ENCODE measurements around the gene UBE2C. TPM values are rescaled to one million over a fixed set of nuclear protein-coding genes. Genes with fewer than 3 reads are reported as not detected.
A peak's percentile ranks its signal among the peaks of the same experiment; 100 is the strongest.

UBE2C gene
- total and polyA plus RNA-seq, 2 of the 8 experiments (the other 6 are each of a cell fraction or from before 2014, with no cell fraction given) = 243 to 326 TPM

GRCh38 chr20:45814314-45814713 is 1.9 kb downstream of the UBE2C start:
- H4K5ac ChIP-seq (ENCODE audit: insufficient read length, low read depth, low read length) = no peak overlapping the region
- no peak overlapping the region for H2AK5ac ChIP-seq (ENCODE audit: low read depth, low read length)
- H3K23me2 ChIP-seq (ENCODE audit: low read depth, low read length) = peaks cover 9% of the 10 kb centered on the region; the same call in 1 of the 2 replicates
- H3K23ac ChIP-seq (ENCODE audit: insufficient read length) = no peak overlapping the region
- 0 out of 2 replicates have a peak overlapping the region, but pooled peaks have one; percentile 7 for H3K27ac ChIP-seq (ENCODE audit: low read depth, low read length)
- no peak overlapping the region; the same call in 1 of the 2 replicates for H2BK5ac ChIP-seq (ENCODE audit: low read depth, low read length)
- H3K4me3 ChIP-seq (ENCODE audit: extremely low read depth in 1 of 4, insufficient read depth in 2 of 4, low read depth in 3 of 4, low read length in 4 of 4) = no peak overlapping the region
- ChIA-PET CTCF (ENCODE audit: partially characterized antibody) (interaction anchor here (1.0 to 2.3 kb wide), 7 partner anchors 11 to 209 kb away, joined by 3 to 13 read pairs (median 3); no protein-coding TSS in a partner anchor), POLR2A (ENCODE audit: partially characterized antibody) (interaction anchor here (0.6 to 10.4 kb wide), 9 partner anchors 11 to 551 kb away, joined by 3 to 96 read pairs (median 6); partner anchors contain the start of genes ACOT8, NEURL2, SNX21 and TNNC2)
- no peak overlapping the region; a peak in 1 of 7 replicates for H3K9ac ChIP-seq (replicated peaks in 1 of 4; ENCODE audit: extremely low read depth in 1 of 4, low read depth in 3 of 4, low read length in 3 of 4)
- WGBS, 2 experiments (ENCODE audit: extremely low coverage in 1 of 2, insufficient coverage in 1 of 2, insufficient read length in 1 of 2, insufficient replicate concordance in 2 of 2, low coverage in 1 of 2, low lambda C conversion rate in 2 of 2, missing lambda C conversion rate in 1 of 2) = 84% methylated on average over 3 of the region's 3 CpGs; no CpG with 5 or more reads in 1 of the 2 experiments
- no peak overlapping the region for H2BK120ac ChIP-seq (replicated peaks; ENCODE audit: low read depth, low read length)
- H3K14ac ChIP-seq (ENCODE audit: insufficient read length) = no peak overlapping the region
- H4K8ac ChIP-seq (ENCODE audit: extremely low read depth, insufficient read depth, low read length) = no peak overlapping the region
- peaks cover 16 to 53% (median 34%) of the 10 kb centered on the region in 4 experiments for H3K36me3 ChIP-seq (ENCODE audit: control insufficient read depth in 2 of 4, insufficient read depth in 4 of 4, low read length in 3 of 4)
- no peak overlapping the region for H2BK15ac ChIP-seq (ENCODE audit: low read length)
- FAIRE-seq = no peak
- H2BK20ac ChIP-seq (ENCODE audit: low read length) = no peak overlapping the region
- H3K56ac ChIP-seq (replicated peaks; ENCODE audit: insufficient read length, low read depth, low read length) = no peak overlapping the region
- H3K4me2 ChIP-seq (ENCODE audit: insufficient read depth in 1 of 2, low read depth in 2 of 2, low read length in 2 of 2) = peak overlapping the region; percentile 15 to 80; a peak in 1 of 4 replicates
- TF ChIP-seq KDM5A (IDR thresholded peaks at IDR 0.05; ENCODE audit: low read length) = no peak
- no peak for TF ChIP-seq TEAD4 (IDR thresholded peaks at IDR 0.05; ENCODE audit: low read depth, low read length)
- no peak for TF ChIP-seq EGR1 (IDR thresholded peaks at IDR 0.05; ENCODE audit: borderline replicate concordance, low read depth, low read length)
- no peak overlapping the region for H4K91ac ChIP-seq (replicated peaks; ENCODE audit: insufficient read length, low read length)
- H3K18ac ChIP-seq (ENCODE audit: extremely low read depth, low read length) = no peak overlapping the region
- no peak for DNase-seq (ENCODE audit: low read depth in 1 of 2, low spot score in 2 of 2)
- peaks cover 5% of the 10 kb centered on the region for H3K79me1 ChIP-seq (ENCODE audit: low read depth, low read length)
- no peak overlapping the region for H2AFZ ChIP-seq (ENCODE audit: low read length)
- peaks cover 7 to 20% of the 10 kb centered on the region in 2 experiments for H3K79me2 ChIP-seq (ENCODE audit: control insufficient read depth in 1 of 2, insufficient read depth in 2 of 2, low read length in 2 of 2)
- no peaks in the 10 kb centered on the region for H3K9me3 ChIP-seq (ENCODE audit: insufficient read depth in 2 of 2, low read depth in 1 of 2, low read length in 1 of 2)
- no peaks in the 10 kb centered on the region for H3K27me3 ChIP-seq (replicated peaks in 1 of 4; ENCODE audit: control insufficient read depth in 3 of 4, extremely low read depth in 1 of 4, insufficient read depth in 3 of 4, low read length in 3 of 4)
- H2BK12ac ChIP-seq (ENCODE audit: low read depth, low read length) = no peak overlapping the region
- H4K20me1 ChIP-seq (replicated peaks in 1 of 2; ENCODE audit: control insufficient read depth in 1 of 2, insufficient read depth in 2 of 2, low read length in 2 of 2) = peaks cover 5 to 7% of the 10 kb centered on the region in 2 experiments
- H3K4me1 ChIP-seq (replicated peaks in 1 of 4; ENCODE audit: control insufficient read depth in 3 of 4, insufficient read depth in 4 of 4, low read length in 3 of 4) = peaks cover 0 to 4% (median 2%) of the 10 kb centered on the region in 4 experiments; a peak in 3 of 7 replicates
- H3K4ac ChIP-seq (replicated peaks; ENCODE audit: insufficient read length, low read depth, low read length) = no peak overlapping the region

Measured in H1 (cell line).